T-cell (primary cell): ENCODE measurements around the gene EFCAB12. TPM values are rescaled to one million over a fixed set of nuclear protein-coding genes. Genes with fewer than 3 reads are reported as not detected.
"Not testable (repeated sequence)": the region's sequence is repeated elsewhere in the genome, so short reads cannot be mapped to it uniquely, and the experiment has no call there.

Experiments used
- ATAC-seq, 4 experiments: fragments of 200-7000 bp in 3 of 4; fragments of 150-1000 bp in 1 of 4; cut with Tn5 transposase; replicated peaks in 1 of 4; 1 replicate in 3 of 4; 2 replicates in 1 of 4; pipeline ENCODE4 v1.10.0; 2021; ENCODE audit warnings: moderate library complexity in 3 of 4, mild to moderate bottlenecking in 2 of 4, moderate number of reproducible peaks in 1 of 4
- CTCF ChIA-PET, 2 donors: fragments of 300-600 bp; sonication (Branson Sonifier 250); formaldehyde crosslinking; loops; one replicate each; lab custom pipeline; 2022; ENCODE audit warnings: antibody characterized with exemption in 2 of 2; lab: Charles Lee
- POLR2A ChIA-PET, 2 donors: fragments of 300-600 bp; sonication (Branson Sonifier 250); formaldehyde crosslinking; loops; one replicate each; lab custom pipeline; 2022; ENCODE audit warnings: antibody characterized with exemption in 2 of 2; lab: Charles Lee
- DNase-seq, 35 experiments: peaks; one replicate each; pipeline versions ENCODE4 v3.0.0 to v3.0.0-alpha.2; 2013 to 2023
- H3K27ac ChIP-seq: one replicate; pipeline ENCODE4 v1.5.1; 2013; ENCODE audit warnings: low read length
- H3K27me3 ChIP-seq, 2 experiments: replicated peaks in 1 of 2; 1 replicate in 1 of 2; 2 replicates in 1 of 2; pipeline versions ENCODE4 v1.6.1 to v1.7.0; 2013; ENCODE audit warnings: low read length in 1 of 2, mixed read lengths in 1 of 2; ENCODE audit not compliant: control insufficient read depth in 2 of 2, insufficient read depth in 2 of 2; ENCODE audit errors: extremely low read depth in 1 of 2
- H3K36me3 ChIP-seq, 2 donors: 1 replicate in 1 of 2; 2 replicates in 1 of 2; pipeline versions ENCODE4 v1.6.1 to v1.7.0; 2013; ENCODE audit warnings: low read length in 1 of 2; ENCODE audit not compliant: control insufficient read depth in 2 of 2, insufficient read depth in 1 of 2; ENCODE audit errors: extremely low read depth in 1 of 2
- H3K4me1 ChIP-seq, 2 experiments: 1 replicate in 1 of 2; 2 replicates in 1 of 2; pipeline versions ENCODE4 v1.6.1 to v1.7.0; 2013; ENCODE audit warnings: low read length in 2 of 2, mixed read lengths in 1 of 2; ENCODE audit not compliant: insufficient read depth in 2 of 2, control insufficient read depth in 1 of 2; ENCODE audit errors: extremely low read depth in 1 of 2
- H3K4me3 ChIP-seq, 2 donors: 1 replicate in 1 of 2; 2 replicates in 1 of 2; pipeline versions ENCODE4 v1.5.1 to v1.7.0; 2013; ENCODE audit warnings: mild to moderate bottlenecking in 2 of 2, low read length in 1 of 2, moderate library complexity in 1 of 2; ENCODE audit not compliant: control insufficient read depth in 1 of 2; ENCODE audit errors: extremely low read depth in 1 of 2
- H3K9me3 ChIP-seq: 2 replicates; pipeline ENCODE4 v1.7.0; 2013
- H3K27ac Mint-ChIP-seq, 2 donors: one replicate each; pipeline ENCODE4 v1.8.0; 2020 to 2021; ENCODE audit warnings: mild to moderate bottlenecking in 2 of 2, mixed read lengths in 2 of 2
- H3K27me3 Mint-ChIP-seq, 2 donors: one replicate each; pipeline ENCODE4 v1.8.0; 2021 to 2022; ENCODE audit warnings: mixed read lengths in 2 of 2
- H3K36me3 Mint-ChIP-seq: one replicate; pipeline ENCODE4 v1.8.0; 2021; ENCODE audit warnings: mixed read lengths
- H3K4me1 Mint-ChIP-seq, 3 donors: one replicate each; pipeline ENCODE4 v1.8.0; 2020 to 2022; ENCODE audit warnings: mixed read lengths in 3 of 3, mild to moderate bottlenecking in 1 of 3
- H3K4me3 Mint-ChIP-seq, 3 donors: one replicate each; pipeline ENCODE4 v1.8.0; 2020 to 2022; ENCODE audit warnings: mild to moderate bottlenecking in 3 of 3, mixed read lengths in 3 of 3, moderate library complexity in 3 of 3
- H3K9me3 Mint-ChIP-seq, 3 donors: one replicate each; pipeline ENCODE4 v1.8.0; 2020 to 2022; ENCODE audit warnings: mixed read lengths in 3 of 3
- WGBS: methylation state at CpG from one replicate; pipeline ENCODE4 v1.1.5; 2013; ENCODE audit warnings: missing lambda C conversion rate; ENCODE audit not compliant: insufficient coverage; 5-methylcytosine and 5-hydroxymethylcytosine counted together
- total RNA-seq, 35 experiments: library from RNA in 6 of 35; stranded (reverse) in 6 of 35; fragments of 120-200 nt in 1 of 35; gene quantifications; one replicate each; pipeline versions ENCODE4 v1.2.1 to v1.2.4 and lab custom pipeline; 2013 to 2026

Gene EFCAB12
- total RNA-seq, 5 donors from 2014 or later (not counting 1 experiment from before 2014, with no cell fraction given) = 1.2 to 2.7 (median 2.2) TPM

DNA sequence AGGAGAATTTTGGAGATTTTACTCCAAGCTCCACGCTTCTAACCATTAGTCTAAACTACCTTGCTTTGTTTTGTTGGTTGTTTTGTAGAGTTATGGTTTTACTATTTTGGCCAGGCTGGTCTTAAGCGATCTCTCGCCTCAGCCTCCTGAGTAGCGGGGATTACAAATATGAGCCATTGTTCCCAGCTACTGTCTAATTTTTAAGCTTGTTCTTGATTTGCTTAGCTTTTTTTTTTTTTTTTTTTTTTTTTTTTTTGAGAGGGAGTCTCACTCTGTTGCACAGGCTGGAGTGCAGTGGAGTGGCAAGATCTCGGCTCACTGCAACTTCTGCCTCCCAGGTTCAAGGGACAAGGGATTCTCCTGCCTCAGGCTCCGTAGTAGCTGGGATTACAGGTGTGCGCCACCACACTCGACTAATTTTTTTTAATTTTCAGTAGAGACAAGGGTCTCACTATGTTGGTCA, 28.5 kb downstream of the EFCAB12 start:
- H3K27me3 ChIP-seq = no peaks in the 10 kb centered on the region
- peak overlapping the region; percentile 92 for H3K27ac ChIP-seq
- Mint-ChIP-seq H3K36me3 (peaks cover 7% of the 10 kb centered on the region), H3K27ac (peak overlapping the region; percentile 99 to 100), H3K4me3 (peak overlapping the region; percentile 95 to 100 (median 98)), H3K27me3 (no peaks in the 10 kb centered on the region), H3K9me3 (no peaks in the 10 kb centered on the region), H3K4me1 (peaks cover 39 to 47% (median 40%) of the 10 kb centered on the region in 3 donors)
- no peaks in the 10 kb centered on the region for H3K9me3 ChIP-seq
- WGBS = 60% methylated on average over 2 of the region's 8 CpGs
- peaks cover 0 to 9% of the 10 kb centered on the region in 2 donors for H3K36me3 ChIP-seq
- H3K4me3 ChIP-seq = peak overlapping the region; percentile 82 to 85
- CTCF ChIA-PET = interaction anchor here (0.6 to 1.2 kb wide), 8 partner anchors 12 to 695 kb away, joined by 3 to 14 read pairs (median 4); partner anchors contain the start of genes IFT122 (in 1 of the 2) and MBD4 (in 1 of the 2)
- no peak for ATAC-seq
- DNase-seq = no peak
- peaks cover 2 to 23% of the 10 kb centered on the region in 2 experiments for H3K4me1 ChIP-seq
- POLR2A ChIA-PET = interaction anchor here (0.6 to 1.3 kb wide), 8 partner anchors 9 to 1728 kb away, joined by 3 to 8 read pairs (median 5); partner anchors contain the start of genes IFT122 (in 1 of the 2) and MBD4 (in 1 of the 2)

- H3K27me3 ChIP-seq = no peaks in the 10 kb centered on the region
- Mint-ChIP-seq H3K27me3 (no peaks in the 10 kb centered on the region), H3K27ac (peak overlapping the region; percentile 99 to 100), H3K36me3 (peaks cover 7% of the 10 kb centered on the region), H3K9me3 (no peaks in the 10 kb centered on the region), H3K4me3 (peak overlapping the region; percentile 95 to 100 (median 98)), H3K4me1 (peaks cover 39 to 49% (median 45%) of the 10 kb centered on the region in 3 donors)
- H3K4me3 ChIP-seq = peak overlapping the region; percentile 82 to 85
- ChIA-PET CTCF (interaction anchor here (0.6 to 1.2 kb wide), 8 partner anchors 12 to 696 kb away, joined by 3 to 14 read pairs (median 4); partner anchors contain the start of genes IFT122 (in 1 of the 2) and MBD4 (in 1 of the 2)), POLR2A (interaction anchor here (0.6 to 1.3 kb wide), 7 partner anchors 8 to 1728 kb away, joined by 3 to 8 read pairs (median 5); a partner anchor contains a TSS)
- DNase-seq = peak; percentile 38 to 94 (median 65)
- WGBS = 1% methylated on average over 11 of the region's 25 CpGs
- peak overlapping the region; percentile 92 for H3K27ac ChIP-seq
- H3K9me3 ChIP-seq = no peaks in the 10 kb centered on the region
- peaks cover 0 to 11% of the 10 kb centered on the region in 2 donors for H3K36me3 ChIP-seq
- peaks cover 2 to 23% of the 10 kb centered on the region in 2 experiments for H3K4me1 ChIP-seq
- peak; percentile 84 to 89 (median 86) for ATAC-seq
These were observed 29.1 kb downstream of the EFCAB12 start for GRCh38 chr3:129399145-129399894.

GRCh38 chr3:129398803-129399144, 29.7 kb downstream of the EFCAB12 start:
- Histone ChIP-seq H3K4me1 (peaks cover 2 to 23% of the 10 kb centered on the region in 2 experiments), H3K4me3 (peak overlapping the region; percentile 82 to 85), H3K27me3 (no peaks in the 10 kb centered on the region), H3K27ac (peak overlapping the region; percentile 92), H3K9me3 (no peaks in the 10 kb centered on the region), H3K36me3 (peaks cover 0 to 11% of the 10 kb centered on the region in 2 donors)
- WGBS = 3% methylated on average over 14 of the region's 18 CpGs
- peaks cover 9% of the 10 kb centered on the region for H3K36me3 Mint-ChIP-seq
- ChIA-PET CTCF (no interaction called here), POLR2A (interaction anchor here in 1 of 2 donors (1.3 kb wide), 1 partner anchor 83 kb away, joined by 5 read pairs; a partner anchor contains a TSS)
- H3K27me3 Mint-ChIP-seq = no peaks in the 10 kb centered on the region
- peak overlapping the region; percentile 95 to 100 (median 98) for H3K4me3 Mint-ChIP-seq
- ATAC-seq = peak; percentile 13 to 42 (median 22)
- H3K27ac Mint-ChIP-seq = peak overlapping the region; percentile 99 to 100
- peak in 21 of 35 experiments; percentile 4 to 31 (median 9) for DNase-seq
- no peaks in the 10 kb centered on the region for H3K9me3 Mint-ChIP-seq
- peaks cover 39 to 49% (median 45%) of the 10 kb centered on the region in 3 donors for H3K4me1 Mint-ChIP-seq

GRCh38 chr3:129393760-129394564, 34.5 kb downstream of the EFCAB12 start:
- H3K4me3 Mint-ChIP-seq, ATAC-seq, H3K27me3 ChIP-seq, H3K9me3 Mint-ChIP-seq, CTCF ChIA-PET, H3K27ac Mint-ChIP-seq, DNase-seq, H3K9me3 ChIP-seq, POLR2A ChIA-PET, H3K4me3 ChIP-seq, H3K27ac ChIP-seq, H3K27me3 Mint-ChIP-seq: not testable (repeated sequence)
- H3K4me1 ChIP-seq = peaks cover 2 to 16% of the 10 kb centered on the region in 2 experiments
- Mint-ChIP-seq H3K4me1 (peaks cover 34 to 44% (median 38%) of the 10 kb centered on the region in 3 donors), H3K36me3 (peaks cover 37% of the 10 kb centered on the region)
- H3K36me3 ChIP-seq = peaks cover 6 to 48% of the 10 kb centered on the region in 2 donors
- 92% methylated on average over 2 of the region's 17 CpGs for WGBS

GRCh38 chr3:129393271-129393670, 35.2 kb downstream of the EFCAB12 start:
- Mint-ChIP-seq H3K4me3 (no peak overlapping the region), H3K36me3 (peaks cover 39% of the 10 kb centered on the region), H3K4me1 (peaks cover 30 to 37% (median 32%) of the 10 kb centered on the region in 3 donors), H3K27ac (no peak overlapping the region), H3K27me3 (no peaks in the 10 kb centered on the region), H3K9me3 (no peaks in the 10 kb centered on the region)
- Histone ChIP-seq H3K36me3 (peaks cover 6 to 51% of the 10 kb centered on the region in 2 donors), H3K9me3 (no peaks in the 10 kb centered on the region), H3K4me3 (no peak overlapping the region), H3K27ac (no peak overlapping the region), H3K27me3 (no peaks in the 10 kb centered on the region), H3K4me1 (peaks cover under 1 to 9% of the 10 kb centered on the region in 2 experiments)
- DNase-seq = no peak
- CTCF ChIA-PET = no interaction called here
- 85% methylated on average over 3 of the region's 6 CpGs for WGBS
- POLR2A ChIA-PET = no interaction called here
- no peak for ATAC-seq
